Ishikawa (cell line): ENCODE measurements around the gene FBXO48.

Experiments
- TAF1 ChIP-seq: IDR thresholded peaks from 2 replicates; pipeline ENCODE4 v1.6.1; 2012; ENCODE audit warnings: low read depth, mild to moderate bottlenecking
- TCF12 ChIP-seq: IDR thresholded peaks from 2 replicates; pipeline ENCODE4 v1.6.1; 2012; ENCODE audit warnings: low read depth

- no peak for TF ChIP-seq TAF1
- no peak for TF ChIP-seq TCF12
These were observed 43.0 kb downstream of the FBXO48 start for GRCh38 chr2:68423966-68424650.
